SK-N-SH (cell line): ENCODE results near the gene SEPSECS. TPM values are rescaled to one million over a fixed set of nuclear protein-coding genes. Genes with fewer than 3 reads are reported as not detected.
A peak's percentile ranks its signal among the peaks of the same experiment; 100 is the strongest.

Experiments used
- CTCF ChIA-PET: fragments of 300-600, 350-600 bp; formaldehyde crosslinking; extraction: SDS; loops from one replicate; lab custom pipeline; 2021; lab: Yijun Ruan, JAX
- POLR2A ChIA-PET: fragments of 350-600 bp; sonication (Branson Sonifier 250); formaldehyde crosslinking; extraction: SDS; loops from one replicate; lab custom pipeline; 2020; ENCODE audit warnings: antibody characterized with exemption, inconsistent platforms; lab: Yijun Ruan, JAX
- DNase-seq: peaks from one replicate; pipeline ENCODE4 v3.0.0; 2012
- H2AFZ ChIP-seq: fragments of 200-600 bp; sonication (generic); 2 replicates; pipeline ENCODE4 v1.8.1; 2016; ENCODE audit warnings: antibody characterized with exemption, mild to moderate bottlenecking, low read depth
- H3F3A ChIP-seq: fragments of 200-600 bp; sonication (generic); replicated peaks from 2 replicates; pipeline ENCODE3; 2016; ENCODE audit warnings: antibody characterized with exemption, mild to moderate bottlenecking; ENCODE audit not compliant: insufficient read depth
- H3K27ac ChIP-seq, 2 experiments: fragments of 200-500 bp in 1 of 2; fragments of 200-600 bp in 1 of 2; sonication (Bioruptor generic) in 1 of 2; sonication (generic), shearing (Covaris generic) in 1 of 2; 2 replicates each; pipeline versions ENCODE4 v1.5.1 to v1.6.1; 2014 to 2016; ENCODE audit warnings: low read depth in 2 of 2, inconsistent platforms in 1 of 2, low read length in 1 of 2, mild to moderate bottlenecking in 1 of 2, mixed read lengths in 1 of 2
- H3K27me3 ChIP-seq: fragments of 200-600 bp; sonication (generic), shearing (Covaris generic); 2 replicates; pipeline ENCODE4 v1.6.1; 2016; ENCODE audit warnings: mixed run types; ENCODE audit not compliant: insufficient read depth
- H3K36me3 ChIP-seq, 2 experiments: fragments of 200-500 bp in 1 of 2; fragments of 200-600 bp in 1 of 2; sonication (Bioruptor generic) in 1 of 2; sonication (generic) in 1 of 2; replicated peaks in 1 of 2; 2 replicates each; pipeline versions ENCODE3 to v1.5.1; 2014 to 2016; ENCODE audit warnings: low read length in 1 of 2, mild to moderate bottlenecking in 1 of 2; ENCODE audit not compliant: insufficient read depth in 2 of 2, control insufficient read depth in 1 of 2
- H3K4me1 ChIP-seq, 2 experiments: fragments of 200-500 bp in 1 of 2; fragments of 200-600 bp in 1 of 2; sonication (Bioruptor generic) in 1 of 2; sonication (generic), shearing (Covaris generic) in 1 of 2; 2 replicates each; pipeline versions ENCODE4 v1.5.1 to v1.6.1; 2014 to 2016; ENCODE audit warnings: low read depth in 1 of 2, low read length in 1 of 2, mixed run types in 1 of 2; ENCODE audit not compliant: insufficient read depth in 2 of 2, control insufficient read depth in 1 of 2
- H3K4me2 ChIP-seq: fragments of 200-600 bp; sonication (generic), shearing (Covaris generic); 2 replicates; pipeline ENCODE4 v1.6.1; 2017; ENCODE audit warnings: mixed run types
- H3K4me3 ChIP-seq, 2 experiments: fragments of 200-500 bp in 1 of 2; fragments of 200-600 bp in 1 of 2; sonication (Bioruptor generic) in 1 of 2; sonication (generic), shearing (Covaris generic) in 1 of 2; 2 replicates each; pipeline versions ENCODE4 v1.5.1 to v1.8.1; 2014 to 2016; ENCODE audit warnings: low read depth in 2 of 2, inconsistent platforms in 1 of 2, low read length in 1 of 2, mild to moderate bottlenecking in 1 of 2, mixed read lengths in 1 of 2, moderate library complexity in 1 of 2
- H3K79me2 ChIP-seq: fragments of 200-600 bp; sonication (generic); 2 replicates; pipeline ENCODE4 v1.8.1; 2017; ENCODE audit warnings: mild to moderate bottlenecking; ENCODE audit not compliant: insufficient read depth
- H3K9ac ChIP-seq: fragments of 200-600 bp; sonication (generic); 2 replicates; pipeline ENCODE4 v1.6.1; 2017; ENCODE audit warnings: mixed run types
- H3K9me2 ChIP-seq: fragments of 200-600 bp; sonication (generic); 2 replicates; pipeline ENCODE4 v1.6.1; 2017; ENCODE audit warnings: mixed run types
- H3K9me3 ChIP-seq: fragments of 200-600 bp; sonication (generic); 2 replicates; pipeline ENCODE4 v1.6.1; 2017; ENCODE audit warnings: mixed run types, mild to moderate bottlenecking, moderate library complexity
- H4K20me1 ChIP-seq: fragments of 200-600 bp; sonication (generic); 2 replicates; pipeline ENCODE4 v1.6.1; 2017; ENCODE audit warnings: mild to moderate bottlenecking, mixed run types; ENCODE audit not compliant: insufficient read depth
- CHD2 ChIP-seq: fragments of 150-350 bp; IDR thresholded peaks from 2 replicates; pipeline ENCODE4 v1.6.1; 2018; ENCODE audit warnings: low read length; ENCODE audit not compliant: partially characterized antibody
- ELF1 ChIP-seq: IDR thresholded peaks from 2 replicates; pipeline ENCODE4 v1.4.0; 2012
- EP300 ChIP-seq, 2 experiments: IDR thresholded peaks; 2 replicates each; pipeline versions ENCODE4 v1.4.0 to v1.6.1; 2012; ENCODE audit warnings: borderline replicate concordance in 1 of 2, low read depth in 1 of 2, low read length in 1 of 2
- GATA2 ChIP-seq: sonication (generic); formaldehyde crosslinking; IDR thresholded peaks from 2 replicates; pipeline ENCODE4 v1.5.0; 2020; ENCODE audit warnings: mild to moderate bottlenecking, missing genetic modification reagents
- IRF3 ChIP-seq: fragments of 150-350 bp; IDR thresholded peaks from 2 replicates; pipeline ENCODE4 v1.6.1; 2016; ENCODE audit warnings: mild to moderate bottlenecking, low read depth, low read length
- JUND ChIP-seq: IDR thresholded peaks from 2 replicates; pipeline ENCODE4 v1.4.0; 2012
- MEF2A ChIP-seq: IDR thresholded peaks from 2 replicates; pipeline ENCODE4 v1.4.0; 2012; ENCODE audit warnings: low read depth, borderline replicate concordance
- MXI1 ChIP-seq: IDR thresholded peaks from 2 replicates; pipeline ENCODE4 v1.6.1; 2012; ENCODE audit warnings: mild to moderate bottlenecking, low read depth, low read length, improper control_type of control experiment
- NRF1 ChIP-seq: IDR thresholded peaks from 2 replicates; pipeline ENCODE4 v1.6.1; 2012; ENCODE audit warnings: low read depth, mild to moderate bottlenecking, low read length
- PBX3 ChIP-seq: IDR thresholded peaks from 2 replicates; pipeline ENCODE4; 2012
- POLR2AphosphoS5 ChIP-seq: IDR thresholded peaks from 2 replicates; pipeline ENCODE4 v1.6.1; 2012; ENCODE audit warnings: low read depth, low read length
- RCOR1 ChIP-seq: fragments of 150-350 bp; IDR thresholded peaks from 2 replicates; pipeline ENCODE4 v1.6.1; 2017; ENCODE audit warnings: antibody characterized with exemption, low read length
- RFX5 ChIP-seq: IDR thresholded peaks from 2 replicates; pipeline ENCODE4 v1.6.1; 2012; ENCODE audit warnings: mild to moderate bottlenecking, improper control_type of control experiment, low read length
- SIN3A ChIP-seq: IDR thresholded peaks from 2 replicates; pipeline ENCODE4 v1.6.1; 2012; ENCODE audit warnings: low read depth, mild to moderate bottlenecking, low read length, moderate library complexity, borderline replicate concordance
- SMC3 ChIP-seq: IDR thresholded peaks from 2 replicates; pipeline ENCODE4 v1.6.1; 2012; ENCODE audit warnings: low read depth, low read length, improper control_type of control experiment
- TCF12 ChIP-seq: IDR thresholded peaks from 2 replicates; pipeline ENCODE4 v1.4.0; 2012
- TEAD4 ChIP-seq: IDR thresholded peaks from 2 replicates; pipeline ENCODE4 v1.4.0; 2012; ENCODE audit warnings: mild to moderate bottlenecking, borderline replicate concordance; ENCODE audit not compliant: insufficient read depth
- USF1 ChIP-seq: IDR thresholded peaks from 2 replicates; pipeline ENCODE4 v1.4.0; 2012; ENCODE audit warnings: low read depth, borderline replicate concordance
- USF2 ChIP-seq: fragments of 150-350 bp; IDR thresholded peaks from 2 replicates; pipeline ENCODE4 v1.6.1; 2017; ENCODE audit warnings: antibody characterized with exemption, low read length, low read depth, borderline replicate concordance
- ZBTB33 ChIP-seq: IDR thresholded peaks from 2 replicates; pipeline ENCODE4 v1.4.0; 2012; ENCODE audit warnings: low read depth, borderline replicate concordance
- WGBS: methylation state at CpG from one replicate; pipeline ENCODE4 v1.1.6; 2017; ENCODE audit warnings: low lambda C conversion rate; 5-methylcytosine and 5-hydroxymethylcytosine counted together
- polyA plus RNA-seq, 3 experiments: library from polyadenylated mRNA; depleted of rRNA; stranded (reverse); fragments of >200 nt; gene quantifications; 2 replicates each; pipeline ENCODE4 v1.2.3, GENCODE V29; 2012

Gene SEPSECS
- polyA plus RNA-seq, 1 of the 3 experiments (the other 2 are of a cell fraction): 2.0 TPM

DNA sequence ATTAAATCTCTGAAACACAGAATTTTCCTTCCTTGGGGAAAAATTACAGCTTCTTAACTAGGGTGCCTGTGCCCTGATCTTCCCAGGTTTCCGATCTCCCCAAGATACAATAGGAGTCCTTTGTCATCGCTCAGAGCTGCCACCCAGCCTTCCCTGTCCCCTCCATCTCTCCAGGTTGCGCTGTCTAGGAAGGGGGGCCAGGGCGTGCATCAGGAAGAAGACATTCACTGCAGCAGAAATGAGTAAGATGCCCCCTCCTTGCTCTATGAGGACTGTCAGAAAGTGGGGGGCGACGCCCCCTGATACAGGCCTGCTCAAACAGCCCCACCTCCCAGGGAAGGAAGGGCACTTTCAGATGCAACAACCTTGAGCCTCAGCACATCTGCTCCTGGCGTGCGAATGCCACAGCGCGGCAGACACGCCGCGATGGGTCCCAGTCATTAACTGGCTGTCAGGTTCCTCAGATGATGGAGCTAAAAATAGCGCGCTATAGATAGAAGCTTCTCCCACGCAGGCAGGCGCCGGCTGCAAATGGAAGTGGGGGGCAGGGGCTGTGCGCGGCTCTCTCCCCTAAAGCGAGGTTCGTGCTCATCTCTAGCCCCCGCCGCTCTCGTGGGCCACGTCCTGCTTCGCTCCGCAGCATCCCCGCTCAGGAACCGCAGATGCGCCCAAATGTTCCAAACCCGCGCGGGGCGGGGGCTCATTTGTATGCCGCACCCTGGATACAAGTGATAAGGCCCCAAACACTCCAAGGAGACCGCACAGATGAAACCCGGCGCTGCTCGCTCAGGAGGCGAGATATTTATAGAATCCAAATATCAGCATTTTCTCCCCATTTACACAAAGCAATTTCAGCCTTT is 71.9 kb downstream of the SEPSECS start:
- no peaks in the 10 kb centered on the region for H3K9me2 ChIP-seq
- H2AFZ ChIP-seq: peak overlapping the region; percentile 62
- ChIA-PET POLR2A (no interaction called here), CTCF (interaction anchor here (1.2 kb wide), 2 partner anchors 9 to 18 kb away, joined by 3 to 4 read pairs; no protein-coding TSS in a partner anchor)
- no peaks in the 10 kb centered on the region for H3K36me3 ChIP-seq
- H3K9me3 ChIP-seq: no peaks in the 10 kb centered on the region
- H3F3A ChIP-seq: no peaks in the 10 kb centered on the region
- H3K27me3 ChIP-seq: peaks cover 53% of the 10 kb centered on the region
- 14% methylated on average over 17 of the region's 41 CpGs for WGBS
- H3K4me2 ChIP-seq: peak overlapping the region; percentile 90
- H3K79me2 ChIP-seq: no peaks in the 10 kb centered on the region
- peaks cover 6 to 7% of the 10 kb centered on the region in 2 experiments; a peak in 2 of 4 replicates for H3K4me1 ChIP-seq
- H3K27ac ChIP-seq: no peak overlapping the region
- TF ChIP-seq SIN3A (no peak), ELF1 (no peak), MXI1 (peak; percentile 36; the same call in 1 of the 2 replicates), MEF2A (peak; percentile 25; the same call in 1 of the 2 replicates)
- H3K9ac ChIP-seq: no peak overlapping the region
- peak; percentile 47 for DNase-seq
- H4K20me1 ChIP-seq: no peaks in the 10 kb centered on the region
- H3K4me3 ChIP-seq: peak overlapping the region; percentile 22 to 60

- no peak for DNase-seq
- H3K4me2 ChIP-seq: no peak overlapping the region
- POLR2A ChIA-PET: no interaction called here
- H4K20me1 ChIP-seq: no peaks in the 10 kb centered on the region
- H3K27ac ChIP-seq: no peak overlapping the region
- 22% methylated on average over 3 of the region's 4 CpGs for WGBS
- no peaks in the 10 kb centered on the region for H3K9me3 ChIP-seq
- H3K79me2 ChIP-seq: no peaks in the 10 kb centered on the region
- no peak overlapping the region for H3K9ac ChIP-seq
- no peaks in the 10 kb centered on the region for H3K36me3 ChIP-seq
- no peaks in the 10 kb centered on the region for H3F3A ChIP-seq
- H3K27me3 ChIP-seq: peaks cover 76% of the 10 kb centered on the region
- no peaks in the 10 kb centered on the region for H3K9me2 ChIP-seq
- CTCF ChIA-PET: no interaction called here
- no peak overlapping the region for H3K4me3 ChIP-seq
- H3K4me1 ChIP-seq: peaks cover 6 to 7% of the 10 kb centered on the region in 2 experiments; a peak in 2 of 4 replicates
- H2AFZ ChIP-seq: no peak overlapping the region
- TF ChIP-seq PBX3: no peak
- no peak for TF ChIP-seq TCF12
- TF ChIP-seq IRF3: no peak
- no peak for TF ChIP-seq RCOR1
- no peak for TF ChIP-seq TEAD4
- TF ChIP-seq GATA2 (CRISPR knock-in tag): no peak
- TF ChIP-seq NRF1: no peak
- no peak for TF ChIP-seq USF2
- TF ChIP-seq ZBTB33: no peak
- TF ChIP-seq ELF1: no peak
- TF ChIP-seq USF1: no peak
- TF ChIP-seq EP300 (IDR thresholded peaks at IDR 0.05; ENCODE audit: borderline replicate concordance in 1 of 2, low read depth in 1 of 2, low read length in 1 of 2): no peak
- TF ChIP-seq POLR2AphosphoS5: no peak
- no peak for TF ChIP-seq CHD2
- TF ChIP-seq JUND: no peak
- TF ChIP-seq SMC3: no peak
- TF ChIP-seq RFX5: no peak
These were observed 74.6 kb downstream of the SEPSECS start for GRCh38 chr4:25085671-25086070.
